Measurements from ENCODE around the gene TAMM41.

GRCh38 chr3:11775493-11775892 lies 71.2 kb downstream of the TAMM41 start:
- TF ChIP-seq CTCF (IDR thresholded peaks at IDR 0.05) (no peak), POLR2A (IDR thresholded peaks at IDR 0.05) (no peak), POLR2AphosphoS5 (IDR thresholded peaks at IDR 0.05; ENCODE audit: insufficient read depth in 1 of 2, low read depth in 1 of 2) (no peak)
